NCI-H2196 (cell line): ENCODE results near the gene INPP5E.
"Not testable (repeated sequence)": the region's sequence is repeated elsewhere in the genome, so short reads cannot be mapped to it uniquely, and the experiment has no call there.

Experiments used
- DNase-seq: peaks from one replicate; lab custom pipeline; 2025; ENCODE audit not compliant: unreplicated experiment; lab: John Stamatoyannopoulos, UW

The INPP5E gene

DNA sequence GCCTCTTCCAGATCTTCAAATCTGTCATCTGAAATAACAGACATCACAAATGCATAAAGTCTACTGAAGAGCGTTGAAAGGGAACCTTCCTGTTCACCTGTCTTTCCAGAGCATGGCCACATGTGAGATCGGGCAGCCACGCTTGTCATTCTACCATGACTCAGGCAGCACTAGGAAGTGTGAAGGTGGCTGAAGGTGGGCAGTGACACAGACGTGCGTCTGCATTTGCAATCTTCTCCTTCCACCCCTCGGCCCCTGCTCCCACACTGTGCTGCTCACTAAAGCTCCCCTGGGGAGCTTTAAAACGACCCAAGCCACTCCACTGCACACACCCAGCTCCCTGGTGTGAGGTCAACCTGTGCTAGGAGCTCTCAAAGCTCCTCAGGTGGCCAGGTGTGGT is 31.7 kb downstream of the INPP5E start:
- no peak for DNase-seq

DNA sequence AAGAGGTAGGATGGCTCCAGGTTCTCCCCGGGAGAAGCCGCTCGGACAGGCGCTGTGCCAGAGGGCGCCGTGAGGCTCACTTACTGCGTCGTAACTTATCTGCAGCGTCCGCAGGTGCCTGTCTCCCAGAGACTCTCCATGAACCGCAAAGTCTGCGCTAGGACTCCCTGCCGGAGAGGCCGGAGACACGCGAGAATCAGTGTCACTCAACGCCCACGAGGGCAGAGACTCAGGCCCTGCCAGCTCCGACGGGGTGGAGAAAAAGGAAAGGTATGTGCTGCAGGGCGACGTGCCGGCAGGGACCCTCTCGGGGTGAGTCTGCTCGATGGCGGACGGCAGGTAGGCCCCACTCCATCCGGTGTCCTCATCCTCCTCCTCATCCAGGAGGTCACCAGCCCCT is 32.6 kb downstream of the INPP5E start:
- DNase-seq, result not testable (repeated sequence)

DNA sequence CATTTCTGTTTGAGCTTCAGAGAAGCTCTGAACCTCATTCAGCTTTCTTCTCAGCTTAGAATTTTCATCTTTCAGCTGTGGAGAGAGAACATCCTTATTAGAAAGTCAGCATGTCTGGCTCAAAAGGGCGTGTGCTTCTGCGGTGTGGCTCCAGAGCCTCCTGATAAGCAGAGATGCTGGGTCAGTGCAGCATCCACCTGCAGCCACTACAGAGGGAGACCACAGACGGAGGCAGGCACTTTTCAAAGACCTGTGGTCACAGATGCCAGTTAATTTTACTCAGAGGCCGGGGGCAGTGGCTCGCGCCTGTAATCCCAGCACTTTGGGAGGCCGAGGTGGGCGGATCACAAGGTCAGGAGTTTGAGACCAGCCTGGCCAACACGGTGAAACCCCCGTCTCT is 33.7 kb downstream of the INPP5E start:
- not testable (repeated sequence) for DNase-seq

DNA sequence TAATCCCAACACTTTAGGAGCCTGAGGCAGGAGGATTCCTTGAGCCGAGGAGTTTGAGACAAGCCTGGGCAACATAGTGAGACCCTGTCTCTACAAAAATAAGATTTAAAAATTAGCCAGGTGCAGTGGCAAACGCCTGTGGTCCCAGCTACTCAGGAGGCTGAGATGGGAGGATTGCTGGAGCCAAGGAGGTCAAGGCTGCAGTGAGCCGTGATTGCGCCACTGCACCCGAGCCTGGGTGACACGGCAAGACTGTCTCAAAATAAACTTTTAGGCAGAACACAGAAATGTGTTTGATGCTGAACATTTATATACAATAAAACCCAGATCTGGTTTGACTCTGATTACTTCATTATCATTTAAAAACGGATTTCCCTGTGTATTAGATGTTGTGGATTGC is 34.2 kb downstream of the INPP5E start:
- DNase-seq, result no peak

DNA sequence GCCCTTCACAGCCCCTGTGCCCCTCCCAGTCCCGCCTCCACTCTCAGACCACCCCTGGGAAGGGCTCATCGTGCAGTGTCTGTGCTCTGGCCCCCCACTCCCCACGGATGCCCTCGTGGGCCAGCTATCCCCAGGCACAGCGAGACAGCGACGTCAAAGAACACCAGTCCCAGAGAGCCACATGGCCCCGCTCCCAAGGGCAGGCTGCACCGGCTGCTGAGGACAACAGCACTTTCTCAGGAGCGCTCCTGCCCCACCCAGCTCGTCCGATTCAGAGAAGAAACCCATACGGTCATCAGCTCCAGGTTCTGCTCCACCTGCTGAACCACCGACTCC is 34.9 kb downstream of the INPP5E start:
- no peak for DNase-seq

DNA sequence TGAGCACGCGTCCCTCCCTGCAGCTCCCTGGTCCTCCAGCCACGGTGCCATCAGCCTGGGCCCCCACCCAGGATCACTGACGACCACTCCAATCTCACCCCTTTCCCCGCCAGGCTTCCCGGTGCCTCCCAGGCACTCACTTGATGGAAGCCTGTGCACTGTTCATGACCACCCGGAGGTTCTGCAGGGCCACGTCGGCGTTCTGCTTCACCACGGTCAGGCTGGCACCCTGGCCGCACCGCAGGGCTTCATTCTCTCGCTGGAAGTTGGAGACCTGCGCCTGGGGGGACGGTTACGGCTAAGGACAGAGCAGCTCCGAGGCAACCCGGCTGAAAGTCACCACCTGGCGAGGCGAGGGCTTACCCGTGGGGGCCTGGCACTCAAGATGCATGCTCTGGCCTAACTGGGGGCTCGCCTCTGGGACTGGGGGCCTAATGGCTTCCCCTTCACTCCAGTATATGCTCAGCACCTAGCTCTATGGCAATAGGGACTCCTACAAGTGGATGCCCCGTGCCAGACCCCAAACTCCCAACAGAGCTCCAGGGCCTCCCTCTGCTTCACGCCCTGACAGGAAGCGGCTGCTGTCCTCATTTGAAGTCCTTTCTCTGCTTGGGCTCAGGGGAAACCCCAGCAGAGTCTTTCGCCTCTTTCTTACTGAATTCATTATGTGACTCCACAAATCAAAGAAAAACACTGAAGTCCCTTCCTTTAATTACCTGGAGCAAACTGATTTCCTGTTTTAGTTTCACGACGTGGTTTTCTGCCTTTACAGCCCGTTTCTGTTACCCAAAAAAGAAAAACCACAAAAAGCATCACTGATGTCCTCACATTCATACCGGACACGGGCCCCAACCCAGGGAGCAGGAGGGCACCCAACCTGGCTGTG is 35.5 kb downstream of the INPP5E start:
- DNase-seq, result no peak

DNA sequence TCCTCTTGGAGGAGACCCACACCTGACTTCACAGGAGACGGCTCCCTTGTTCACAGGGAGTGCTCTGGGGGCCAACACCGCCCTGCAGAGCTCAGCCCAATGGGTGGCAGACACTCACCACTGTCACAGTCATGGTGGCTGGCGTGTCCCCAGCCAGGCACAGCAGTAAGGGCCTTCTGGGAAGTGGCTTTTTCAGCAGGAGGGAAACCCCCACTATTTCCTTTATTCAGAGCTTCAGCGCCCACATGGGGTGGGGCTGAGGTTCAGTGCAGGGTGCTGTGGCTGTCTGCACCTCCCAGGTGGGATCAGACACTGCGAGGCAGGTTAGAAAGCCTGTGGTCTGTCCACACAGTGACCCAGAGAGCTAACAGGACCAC is 36.1 kb downstream of the INPP5E start:
- DNase-seq, result no peak

DNA sequence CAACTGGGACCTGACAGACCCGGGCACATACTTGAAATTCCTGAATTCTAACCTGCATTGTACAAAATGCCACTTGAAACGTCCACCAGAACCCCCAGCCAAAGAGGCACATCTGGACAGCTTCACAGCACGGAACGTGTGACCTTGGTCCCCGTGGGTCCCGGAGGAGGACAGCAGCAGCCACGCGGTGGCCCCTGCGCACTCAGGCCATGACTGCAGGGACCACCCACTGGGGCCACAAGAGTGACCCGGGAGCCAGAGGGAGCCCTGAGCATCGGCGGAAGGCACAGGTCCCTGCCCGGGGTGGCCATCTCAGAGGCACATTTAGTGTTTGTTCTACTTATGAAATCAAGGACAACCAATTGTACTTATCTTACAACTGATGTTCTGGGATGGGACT is 37.6 kb downstream of the INPP5E start:
- DNase-seq, result no peak

DNA sequence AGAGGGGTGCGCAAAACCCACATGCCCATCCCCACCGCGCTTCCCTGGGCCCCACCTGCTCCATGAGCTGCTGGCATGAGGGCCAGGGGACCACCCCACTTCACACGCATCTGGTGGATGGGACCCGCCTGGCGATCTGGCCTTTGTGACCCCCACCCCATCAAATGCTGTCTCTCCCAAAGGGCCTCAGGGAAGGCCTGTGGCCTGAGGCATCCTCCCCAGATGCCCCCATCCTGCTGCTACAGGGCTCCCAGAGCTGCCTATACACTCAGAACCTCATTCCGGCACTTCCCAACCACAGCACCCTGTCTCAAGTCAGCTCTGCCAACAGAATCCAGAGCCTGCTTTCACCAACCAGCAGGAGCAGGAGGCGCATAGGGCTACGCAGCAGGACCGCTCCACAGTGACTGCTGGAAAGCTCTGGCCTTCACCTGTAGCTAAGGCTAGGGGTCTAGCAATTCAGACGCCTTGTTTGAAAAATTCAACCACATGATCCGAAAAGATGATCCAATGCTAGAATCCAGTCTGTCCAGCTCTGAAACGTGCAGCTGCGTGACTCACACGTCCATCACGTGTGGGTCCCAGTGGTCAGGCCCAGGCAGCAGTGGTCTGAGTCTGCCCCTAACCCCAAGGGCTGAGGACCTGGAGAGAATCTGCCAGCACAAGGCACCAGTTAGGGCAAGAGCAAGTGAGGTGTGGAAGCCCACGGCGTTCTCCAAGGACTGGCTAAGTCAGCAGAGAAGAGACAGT is 38.3 kb downstream of the INPP5E start:
- no peak for DNase-seq

DNA sequence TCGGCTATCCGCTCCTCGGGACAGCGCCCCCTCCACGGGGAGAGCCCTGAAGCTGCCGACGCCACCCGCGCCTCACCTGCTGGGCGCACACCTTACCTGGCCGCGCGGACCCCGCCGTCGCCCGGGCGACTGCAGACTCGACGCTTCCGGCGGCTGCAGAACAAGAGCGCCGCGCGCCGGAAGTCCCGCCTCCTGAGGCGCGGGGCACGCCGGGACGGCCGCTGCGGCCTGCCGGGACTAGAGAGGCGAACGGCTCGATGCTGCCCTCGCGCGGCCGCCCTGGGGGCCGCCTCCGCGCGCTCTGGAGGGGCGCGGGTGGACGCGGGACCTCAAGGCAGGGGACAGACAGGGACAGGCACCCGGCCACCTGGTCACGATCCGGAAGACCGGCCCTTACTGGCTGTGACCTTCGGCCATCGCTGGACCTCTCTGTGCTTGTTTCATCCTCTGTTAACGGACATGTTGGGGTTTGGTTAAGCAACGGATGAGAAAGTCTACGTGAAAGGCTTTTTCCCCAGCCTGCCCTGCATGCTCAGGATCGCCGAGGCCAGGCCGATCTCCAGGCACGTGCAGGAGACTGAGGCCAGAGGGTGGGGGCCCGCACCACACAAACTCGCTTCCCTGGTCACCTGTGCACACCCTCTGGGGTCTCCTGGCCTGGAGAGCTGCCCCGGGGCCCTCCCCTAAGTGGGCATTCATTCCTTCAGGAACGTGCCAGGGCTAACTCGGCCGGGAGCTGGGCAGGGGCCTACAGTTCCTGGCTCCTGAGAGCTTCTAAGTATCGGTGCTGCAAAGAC is 39.4 kb downstream of the INPP5E start, which contains the start of gene SNAPC4:
SNAPC4 (minus strand) TSS at position 133 of the 797 bp plus-strand sequence. CDS start 1,742 bp downstream, outside the sequence.
- DNase-seq, result peak; percentile 95

DNA sequence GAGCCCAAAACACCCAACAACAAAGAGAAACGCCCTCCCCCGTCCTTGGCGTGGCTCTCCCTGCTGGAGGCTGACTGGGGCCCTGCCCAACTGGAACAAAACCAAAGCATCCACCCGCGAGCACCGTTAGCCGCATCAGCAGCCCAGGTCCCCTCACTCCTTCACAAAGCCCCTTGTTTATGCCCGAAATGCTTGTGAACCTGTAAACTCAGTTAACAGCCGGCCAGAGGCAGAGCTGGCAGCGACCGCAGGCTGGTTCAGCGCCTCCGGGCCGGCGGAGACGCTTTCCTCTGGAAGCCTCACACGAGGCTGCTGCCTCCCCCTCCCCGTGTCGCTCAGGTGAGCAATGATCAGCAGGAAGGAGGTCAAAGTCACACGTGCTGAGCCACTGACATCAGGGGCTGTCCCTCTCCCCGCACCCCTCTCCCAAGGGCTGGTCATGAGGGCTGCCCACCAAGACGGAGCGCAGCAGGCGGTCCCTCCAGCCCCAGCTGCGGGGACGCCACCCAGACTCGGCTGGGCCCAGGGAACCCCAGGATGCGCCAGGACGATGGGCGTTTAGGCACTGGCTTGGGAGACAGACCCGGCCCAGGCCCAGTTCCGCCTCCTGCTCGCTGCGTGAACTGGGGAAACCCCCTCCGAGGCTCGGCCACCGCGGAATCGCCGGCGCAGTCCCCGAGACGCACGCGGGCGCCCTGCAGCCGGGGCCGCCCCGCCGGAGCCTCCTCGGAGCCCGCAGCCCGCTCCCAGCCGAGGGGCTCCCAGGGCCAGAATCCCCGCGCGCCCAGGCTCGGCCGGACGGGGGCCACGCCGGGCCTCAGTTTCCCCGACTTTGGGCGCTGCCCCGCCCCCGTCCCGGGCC is 40.2 kb downstream of the INPP5E start:
- DNase-seq, result no peak

DNA sequence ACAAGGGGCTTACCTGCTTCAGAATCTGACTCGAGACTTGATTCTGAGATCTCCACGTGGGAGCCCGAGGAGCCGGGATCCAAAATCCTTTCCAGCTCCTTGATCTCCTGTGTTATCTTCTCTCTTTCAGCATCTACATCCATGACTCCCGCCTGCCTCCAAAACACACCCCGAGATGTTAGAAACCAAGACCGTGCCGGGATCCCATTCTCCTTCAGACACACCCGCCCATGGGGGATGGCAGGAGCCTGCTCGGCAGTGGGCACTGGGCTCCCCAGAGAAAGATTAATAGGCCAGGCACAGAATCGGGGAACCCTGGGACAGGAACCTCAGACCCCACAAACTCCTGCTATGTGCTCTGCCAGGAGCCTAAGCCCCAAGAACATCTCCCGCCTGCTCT is 41.4 kb downstream of the INPP5E start:
- no peak for DNase-seq

DNA sequence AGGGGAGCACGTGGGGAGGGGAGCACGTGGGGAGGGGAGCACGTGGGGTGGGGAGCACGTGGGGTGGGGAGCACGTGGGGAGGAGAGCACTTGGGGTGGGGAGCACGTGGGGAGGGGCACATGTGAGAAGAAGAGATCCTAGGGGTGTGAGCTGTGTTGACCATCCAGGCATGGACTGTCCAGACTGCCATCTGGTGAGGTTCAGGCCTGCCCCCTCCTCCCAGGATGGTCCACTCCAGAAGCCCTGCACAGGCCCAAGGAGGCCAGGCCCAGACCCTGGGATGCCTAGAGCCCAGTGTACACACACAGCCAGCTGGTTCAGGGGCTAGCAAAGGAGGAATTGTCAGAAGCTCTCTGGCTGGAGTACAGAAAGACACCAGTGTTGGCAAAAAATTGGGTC is 42.0 kb downstream of the INPP5E start:
- DNase-seq, result no peak

DNA sequence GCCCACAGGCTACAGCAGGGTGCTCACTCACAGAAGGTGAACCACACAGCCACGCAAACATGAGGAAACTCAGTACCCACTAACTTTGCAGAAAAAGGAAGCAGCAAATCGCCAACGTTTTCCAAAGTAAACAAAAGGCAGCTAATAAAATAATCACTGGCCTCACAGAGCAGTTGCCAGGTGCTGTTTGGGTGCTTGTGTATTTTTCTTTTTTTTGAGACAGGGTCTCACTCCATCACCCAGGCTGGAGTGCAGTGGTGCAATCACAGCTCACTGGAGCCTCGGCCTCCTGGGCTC is 43.5 kb downstream of the INPP5E start:
- no peak for DNase-seq

DNA sequence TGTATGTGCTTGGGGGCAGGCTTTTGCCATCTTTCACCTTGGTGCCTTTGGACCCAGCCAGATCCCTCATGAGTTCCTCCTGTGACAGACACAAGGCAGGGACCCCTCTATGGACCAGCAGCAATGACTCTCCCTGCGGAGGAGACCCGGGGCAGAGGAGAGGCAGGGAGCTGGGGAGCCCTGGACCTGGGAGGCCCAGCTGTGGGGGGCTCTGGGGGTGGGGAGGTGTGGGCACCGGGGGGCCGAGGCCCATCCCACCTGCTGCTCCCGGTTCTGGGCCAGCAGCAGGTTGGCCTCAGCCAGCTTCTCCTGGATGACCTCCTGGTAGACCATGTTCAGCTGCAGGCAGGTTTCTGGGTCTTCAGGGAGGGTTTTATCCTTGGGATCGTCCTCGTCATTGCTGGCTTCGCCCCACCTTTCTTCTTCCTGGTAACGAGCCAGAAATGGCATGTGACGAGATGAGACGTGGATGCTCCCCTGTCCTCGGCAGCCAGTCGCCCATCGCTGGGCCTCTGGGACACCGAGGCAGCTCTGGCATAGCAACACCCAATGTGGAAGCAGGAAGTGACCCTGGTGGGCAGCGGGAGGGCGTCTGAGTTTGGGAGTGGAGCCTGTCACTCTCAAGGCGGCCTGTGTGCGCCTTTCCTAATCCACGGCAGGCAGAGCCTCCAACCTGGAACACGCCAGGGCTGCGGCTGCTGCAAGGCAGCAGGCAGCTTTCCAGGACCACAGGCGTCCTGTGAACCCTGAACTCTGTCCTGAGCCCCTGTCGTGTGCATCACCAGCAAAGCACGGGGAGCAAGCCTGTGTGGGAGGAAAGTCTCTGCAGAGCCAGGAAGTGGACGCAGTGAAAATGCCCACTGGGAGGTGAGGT is 44.1 kb downstream of the INPP5E start:
- DNase-seq, result no peak

DNA sequence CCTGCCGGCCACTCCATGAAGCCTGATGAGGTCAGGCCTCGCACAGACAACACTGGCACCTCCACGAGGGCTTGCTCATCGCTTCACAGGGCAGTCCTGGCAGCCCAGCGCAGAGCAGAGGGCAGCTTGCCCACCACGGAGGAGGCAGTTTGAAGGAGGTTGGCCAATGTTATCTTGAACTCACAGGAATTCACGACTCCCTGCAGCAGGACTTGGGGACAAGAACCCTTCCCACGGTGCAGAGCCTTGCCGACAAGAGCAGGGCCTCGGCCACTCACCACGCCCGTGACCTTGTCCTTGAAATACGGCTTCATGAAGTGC is 44.7 kb downstream of the INPP5E start:
- DNase-seq, result no peak

DNA sequence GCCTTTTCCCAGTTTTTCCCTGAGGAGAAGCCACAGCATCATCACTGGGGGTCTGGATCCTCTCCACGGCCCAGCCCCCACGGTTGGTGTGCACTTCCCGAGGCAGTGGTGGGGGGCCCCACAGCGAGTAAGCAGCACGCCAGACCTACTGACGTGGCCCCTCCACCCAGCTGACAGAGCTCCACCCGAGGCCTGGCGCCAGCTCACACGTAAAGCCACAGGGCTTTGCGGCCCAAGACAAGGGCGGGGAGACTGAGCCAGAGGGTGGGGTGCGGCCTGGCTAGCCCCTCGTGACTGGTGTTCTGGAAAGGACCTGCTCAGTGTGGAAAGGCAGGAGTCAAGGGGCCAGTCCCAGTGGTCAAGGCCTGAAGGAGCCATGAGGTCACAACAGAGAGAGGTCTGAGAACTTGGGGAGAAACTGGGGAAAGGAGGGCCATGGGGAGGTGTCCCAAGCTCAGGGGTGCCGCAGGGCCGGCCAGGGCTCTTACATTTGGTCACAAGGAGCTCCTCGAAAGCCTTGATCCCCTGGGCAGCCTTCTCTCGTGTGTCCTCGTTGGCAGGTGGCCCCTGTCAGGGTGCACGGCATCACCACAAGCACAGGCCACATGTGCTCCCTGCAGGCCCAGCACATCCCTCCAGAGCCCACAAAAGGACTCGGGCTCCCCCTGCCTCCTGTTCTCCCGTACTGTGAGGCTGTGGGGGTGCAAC is 45.2 kb downstream of the INPP5E start:
- no peak for DNase-seq

DNA sequence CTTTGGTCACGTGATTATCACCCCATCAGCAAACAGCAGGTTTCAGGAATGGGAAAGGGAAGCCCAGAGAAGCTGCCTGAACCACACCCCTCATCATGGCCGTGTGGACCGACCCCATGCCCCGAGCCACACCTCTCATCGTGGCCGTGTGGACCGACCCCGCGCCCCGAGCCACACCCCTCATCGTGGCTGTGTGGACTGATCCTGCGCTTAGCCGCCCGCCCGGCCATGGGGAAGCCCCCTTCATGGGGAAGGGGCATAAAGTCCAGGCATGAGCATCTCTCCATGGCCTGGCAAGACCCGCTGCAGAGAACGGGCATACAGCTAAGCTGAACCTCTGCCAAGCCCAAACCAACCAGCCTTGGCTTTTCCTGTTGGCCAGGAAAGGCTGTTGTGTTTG is 46.1 kb downstream of the INPP5E start:
- DNase-seq, result no peak
